ENCODE data around the gene IL18BP. TPM values are rescaled to one million over a fixed set of nuclear protein-coding genes. Genes with fewer than 3 reads are reported as not detected.

The IL18BP gene
- total RNA-seq, 1 donor, result 2.2 TPM

GRCh38 chr11:72000202-72000867, 1.6 kb downstream of the IL18BP start:
- no peak overlapping the region for H3K4me3 ChIP-seq (ENCODE audit: low read depth, low read length)
- DNase-seq (ENCODE audit: low read depth), result no peak
- no peak for TF ChIP-seq CTCF (IDR thresholded peaks at IDR 0.05; ENCODE audit: insufficient read depth, low read length)

- no peak for TF ChIP-seq CTCF (IDR thresholded peaks at IDR 0.05; ENCODE audit: insufficient read depth, low read length)
- no peak for DNase-seq (ENCODE audit: low read depth)
Observed at GRCh38 chr11:72001285-72001684, 2.6 kb downstream of the IL18BP start.

GRCh38 chr11:72001834-72002591, 3.3 kb downstream of the IL18BP start:
- no peak for TF ChIP-seq CTCF (IDR thresholded peaks at IDR 0.05; ENCODE audit: insufficient read depth, low read length)
- DNase-seq (ENCODE audit: low read depth), result no peak
- no peak overlapping the region for H3K4me3 ChIP-seq (ENCODE audit: low read depth, low read length)

More at GRCh38 chr11:72001285-72001684, 2.6 kb downstream of the IL18BP start:
- H3K4me3 ChIP-seq (ENCODE audit: low read depth, low read length), result no peak overlapping the region

GRCh38 chr11:72002841-72003775, 4.4 kb downstream of the IL18BP start:
- H3K4me3 ChIP-seq (ENCODE audit: low read depth, low read length), result no peak overlapping the region
- no peak for TF ChIP-seq CTCF (IDR thresholded peaks at IDR 0.05; ENCODE audit: insufficient read depth, low read length)
- DNase-seq (ENCODE audit: low read depth), result no peak

GRCh38 chr11:72003776-72004171, 5.1 kb downstream of the IL18BP start:
- H3K4me3 ChIP-seq (ENCODE audit: low read depth, low read length), result no peak overlapping the region
- DNase-seq (ENCODE audit: low read depth), result no peak
- TF ChIP-seq CTCF (IDR thresholded peaks at IDR 0.05; ENCODE audit: insufficient read depth, low read length), result no peak

GRCh38 chr11:72004515-72005346, 6.0 kb downstream of the IL18BP start:
- DNase-seq (ENCODE audit: low read depth), result no peak
- TF ChIP-seq CTCF (IDR thresholded peaks at IDR 0.05; ENCODE audit: insufficient read depth, low read length), result no peak
- no peak overlapping the region for H3K4me3 ChIP-seq (ENCODE audit: low read depth, low read length)
